A673 (cell line): ENCODE measurements around the gene ALPI. TPM values are rescaled to one million over a fixed set of nuclear protein-coding genes. Genes with fewer than 3 reads are reported as not detected.

Experiments
- BruUV-seq: library from RNA; stranded (reverse); fragments of 400-500 nt; replicated peaks from 2 replicates; lab custom pipeline; 2021; lab: Mats Ljungman, UMichigan
- CTCF ChIA-PET: fragments of 300-600 bp; sonication (Branson Sonifier 250); formaldehyde crosslinking; loops from one replicate; lab custom pipeline; 2022; ENCODE audit warnings: antibody characterized with exemption; lab: Charles Lee
- POLR2A ChIA-PET: fragments of 300-600 bp; sonication (Branson Sonifier 250); formaldehyde crosslinking; loops from one replicate; lab custom pipeline; 2022; ENCODE audit warnings: antibody characterized with exemption; ENCODE audit not compliant: low non-redundant PET; lab: Charles Lee
- DNase-seq: peaks from one replicate; pipeline ENCODE4 v3.0.0-alpha.2; 2015; ENCODE audit warnings: low spot score
- H3K27ac ChIP-seq: fragments of 200-600 bp; sonication (generic); 2 replicates; pipeline ENCODE4 v1.5.1; 2016; ENCODE audit warnings: mixed run types, low read depth, mild to moderate bottlenecking, mixed read lengths, antibody characterized with exemption, low read length; ENCODE audit not compliant: poor library complexity, severe bottlenecking
- H3K27me3 ChIP-seq: fragments of 200-600 bp; sonication (generic); replicated peaks from 2 replicates; pipeline ENCODE4 v1.6.1; 2017; ENCODE audit warnings: mixed run types, low read depth, mild to moderate bottlenecking, mixed read lengths, antibody characterized with exemption, low read length; ENCODE audit not compliant: insufficient read depth, poor library complexity
- H3K36me3 ChIP-seq: fragments of 200-600 bp; sonication (generic); 2 replicates; pipeline ENCODE4 v1.6.1; 2016; ENCODE audit warnings: mixed run types, mild to moderate bottlenecking, mixed read lengths, antibody characterized with exemption, low read length; ENCODE audit not compliant: insufficient read depth, poor library complexity, severe bottlenecking
- H3K4me1 ChIP-seq: fragments of 200-600 bp; sonication (generic); 2 replicates; pipeline ENCODE4 v1.6.1; 2017; ENCODE audit warnings: mixed run types, mild to moderate bottlenecking, mixed read lengths, antibody characterized with exemption, low read length; ENCODE audit not compliant: insufficient read depth, poor library complexity, severe bottlenecking
- H3K4me3 ChIP-seq: fragments of 200-600 bp; sonication (generic); 2 replicates; pipeline ENCODE4 v1.5.1; 2016; ENCODE audit warnings: low read depth, mixed run types, mild to moderate bottlenecking, mixed read lengths, low read length; ENCODE audit not compliant: poor library complexity, severe bottlenecking
- H3K9me3 ChIP-seq: fragments of 200-600 bp; sonication (generic); 2 replicates; pipeline ENCODE4 v1.6.1; 2016; ENCODE audit warnings: mixed run types, low read depth, mild to moderate bottlenecking, mixed read lengths, antibody characterized with exemption, low read length; ENCODE audit not compliant: poor library complexity, severe bottlenecking
- CTCF ChIP-seq: fragments of 300-800, 200-600 bp; sonication (generic); conservative IDR thresholded peaks from 2 replicates; pipeline ENCODE4 v1.5.1; 2017; ENCODE audit warnings: low read depth, mild to moderate bottlenecking, antibody characterized with exemption, low read length, moderate library complexity, mixed read lengths
- EZH2 ChIP-seq: fragments of 200-600 bp; sonication (generic); IDR thresholded peaks from 2 replicates; pipeline ENCODE4 v1.6.1; 2017; ENCODE audit warnings: borderline replicate concordance, low read depth, mild to moderate bottlenecking, mixed read lengths, antibody characterized with exemption, low read length; ENCODE audit not compliant: poor library complexity, severe bottlenecking
- intact Hi-C: fragments of 100-400 bp; cut with micrococcal nuclease; formaldehyde crosslinking; loops from one replicate; pipeline ENCODE4 v1.10.0; 2022; ENCODE audit not compliant: unreplicated experiment
- total RNA-seq: library from RNA; stranded (reverse); gene quantifications from 2 replicates; pipeline ENCODE4 v1.2.3, GENCODE V29; 2021

ALPI gene
- total RNA-seq, 1 experiment from 2014 or later = not detected

DNA sequence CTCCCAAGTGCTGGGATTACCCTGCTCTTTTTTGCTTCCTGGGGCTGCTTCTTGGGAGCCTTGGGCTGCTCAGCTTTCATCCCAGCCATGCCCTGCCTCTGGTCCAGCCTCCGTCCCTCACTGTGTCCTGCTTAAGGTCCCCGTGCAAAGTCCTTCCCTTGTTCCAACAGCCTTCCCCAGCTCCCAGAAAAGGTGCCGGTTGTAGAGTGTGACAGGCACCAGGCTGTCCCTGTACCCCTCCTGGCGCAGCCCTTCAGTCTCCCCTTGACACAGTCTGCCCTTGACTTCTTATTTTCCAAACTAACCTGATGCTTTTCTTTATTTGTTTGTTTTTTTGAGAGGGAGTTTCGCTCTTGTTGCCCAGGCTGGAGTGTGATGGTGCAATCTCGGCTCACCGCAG lies 20.1 kb upstream of the ALPI start:
- no peaks in the 10 kb centered on the region for H3K4me1 ChIP-seq
- H3K36me3 ChIP-seq = no peaks in the 10 kb centered on the region
- no TSS peak for BruUV-seq
- ChIA-PET CTCF (no interaction called here), POLR2A (no interaction called here)
- H3K27ac ChIP-seq = no peak overlapping the region
- no peaks in the 10 kb centered on the region for H3K9me3 ChIP-seq
- H3K27me3 ChIP-seq = no peaks in the 10 kb centered on the region
- no peak overlapping the region for H3K4me3 ChIP-seq
- intact Hi-C loops = no loop called here
- DNase-seq = no peak
- no peak for TF ChIP-seq CTCF
- TF ChIP-seq EZH2 = no peak

DNA sequence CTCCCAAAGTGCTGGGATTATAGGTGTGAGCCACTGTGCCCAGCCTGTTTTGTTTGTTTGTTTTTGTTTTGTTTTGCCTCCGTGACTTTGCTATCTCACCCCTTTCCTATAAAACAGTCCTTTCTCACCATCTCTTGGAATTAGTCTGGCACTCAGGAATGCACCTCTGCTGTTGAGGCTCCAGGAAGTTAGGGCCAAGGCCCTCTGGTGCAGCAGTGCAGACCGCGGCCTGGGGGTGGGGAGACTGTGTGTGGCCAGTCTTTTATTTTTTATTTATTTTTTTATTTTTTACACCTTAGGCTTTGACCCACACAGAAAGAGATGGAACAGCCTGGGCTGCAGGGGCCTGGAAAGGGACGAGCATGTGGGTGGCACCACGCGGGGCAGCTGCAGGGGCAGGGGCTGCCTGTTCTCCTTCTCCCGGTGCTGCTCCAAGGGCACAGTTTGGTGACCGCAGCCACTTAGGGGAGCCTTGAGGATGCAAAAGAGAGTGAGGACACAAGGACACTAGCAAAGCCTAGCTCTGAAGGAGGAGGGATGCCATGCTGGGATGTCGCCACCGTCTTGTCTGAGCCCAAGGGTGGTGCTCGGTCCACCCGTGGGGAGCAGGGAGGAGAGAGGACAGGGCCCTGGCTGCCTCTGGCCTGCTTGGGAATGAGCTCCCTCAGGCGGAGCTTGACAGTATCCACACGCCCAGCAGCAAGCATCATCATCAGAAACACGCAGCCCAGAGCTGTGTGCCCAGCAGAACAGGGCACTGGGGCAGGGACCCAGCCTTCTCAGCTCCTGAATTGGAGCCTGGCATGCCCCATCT lies 19.4 kb upstream of the ALPI start:
- no TSS peak for BruUV-seq
- Histone ChIP-seq H3K27me3 (no peaks in the 10 kb centered on the region), H3K27ac (no peak overlapping the region), H3K4me3 (no peak overlapping the region), H3K4me1 (no peaks in the 10 kb centered on the region), H3K36me3 (no peaks in the 10 kb centered on the region), H3K9me3 (no peaks in the 10 kb centered on the region)
- DNase-seq = no peak
- intact Hi-C loops = no loop called here
- no peak for TF ChIP-seq EZH2
- TF ChIP-seq CTCF = no peak
- ChIA-PET POLR2A (no interaction called here), CTCF (interaction anchor here (0.5 kb wide), 1 partner anchor 52 kb away, joined by 8 read pairs; no protein-coding TSS in a partner anchor)

- Histone ChIP-seq H3K4me1 (no peaks in the 10 kb centered on the region), H3K9me3 (no peaks in the 10 kb centered on the region), H3K27ac (no peak overlapping the region), H3K4me3 (no peak overlapping the region), H3K36me3 (no peaks in the 10 kb centered on the region), H3K27me3 (no peaks in the 10 kb centered on the region)
- no TSS peak for BruUV-seq
- TF ChIP-seq EZH2 (no peak), CTCF (no peak)
- intact Hi-C loops = no loop called here
- DNase-seq = no peak
- CTCF ChIA-PET = interaction anchor here (0.5 kb wide), 1 partner anchor 53 kb away, joined by 8 read pairs; no protein-coding TSS in a partner anchor
- POLR2A ChIA-PET = no interaction called here
Observed at GRCh38 chr2:232437195-232437571, 18.8 kb upstream of the ALPI start.
